ENCODE data around the gene CSTPP1.
"Not testable (repeated sequence)": the region's sequence is repeated elsewhere in the genome, so short reads cannot be mapped to it uniquely, and the experiment has no call there.

Gene CSTPP1

GRCh38 chr11:46991391-46991790 lies 54.8 kb downstream of the CSTPP1 start:
- Histone ChIP-seq H3K4me3 (ENCODE audit: insufficient read depth, low read length, poor library complexity, severe bottlenecking) (no peak overlapping the region), H3K9ac (ENCODE audit: low read length) (no peak overlapping the region), H4K20me1 (ENCODE audit: low read depth, low read length) (no peaks in the 10 kb centered on the region), H3K79me2 (ENCODE audit: insufficient read depth, low read length) (no peaks in the 10 kb centered on the region), H3K4me2 (ENCODE audit: low read depth, low read length, poor library complexity, severe bottlenecking) (no peak overlapping the region), H3F3A (ENCODE audit: insufficient read depth) (no peaks in the 10 kb centered on the region), H3K9me3 (ENCODE audit: insufficient read depth, low read length) (no peaks in the 10 kb centered on the region), H3K9me2 (replicated peaks; ENCODE audit: insufficient read depth, low read length) (no peaks in the 10 kb centered on the region), H3K36me3 (ENCODE audit: low read length) (no peaks in the 10 kb centered on the region), H3K27ac (ENCODE audit: low read depth, low read length) (no peak overlapping the region), H2AFZ (ENCODE audit: low read depth, low read length, severe bottlenecking) (no peak overlapping the region), H3K27me3 (ENCODE audit: low read length) (no peaks in the 10 kb centered on the region)
- TF ChIP-seq EZH2phosphoT487 (conservative IDR thresholded peaks at IDR 0.05; ENCODE audit: low read length) (no peak), CTCF (IDR thresholded peaks at IDR 0.05; ENCODE audit: insufficient read depth, low read length, poor library complexity, severe bottlenecking) (no peak)

GRCh38 chr11:46992386-46992785 lies 55.8 kb downstream of the CSTPP1 start:
- H3K9me3 ChIP-seq (ENCODE audit: insufficient read depth, low read length); H3K4me3 ChIP-seq (ENCODE audit: insufficient read depth, low read length, poor library complexity, severe bottlenecking); H3F3A ChIP-seq (ENCODE audit: insufficient read depth); H3K9ac ChIP-seq (ENCODE audit: low read length); H4K20me1 ChIP-seq (ENCODE audit: low read depth, low read length); H3K27me3 ChIP-seq (ENCODE audit: low read length); H3K36me3 ChIP-seq (ENCODE audit: low read length); H2AFZ ChIP-seq (ENCODE audit: low read depth, low read length, severe bottlenecking); H3K79me2 ChIP-seq (ENCODE audit: insufficient read depth, low read length); H3K9me2 ChIP-seq (replicated peaks; ENCODE audit: insufficient read depth, low read length); H3K4me2 ChIP-seq (ENCODE audit: low read depth, low read length, poor library complexity, severe bottlenecking); H3K27ac ChIP-seq (ENCODE audit: low read depth, low read length): not testable (repeated sequence)

- H3K9ac ChIP-seq (ENCODE audit: low read length); H3K9me2 ChIP-seq (replicated peaks; ENCODE audit: insufficient read depth, low read length); H2AFZ ChIP-seq (ENCODE audit: low read depth, low read length, severe bottlenecking); H3K9me3 ChIP-seq (ENCODE audit: insufficient read depth, low read length); H3K79me2 ChIP-seq (ENCODE audit: insufficient read depth, low read length); H3K27ac ChIP-seq (ENCODE audit: low read depth, low read length); H3K36me3 ChIP-seq (ENCODE audit: low read length); H3K4me3 ChIP-seq (ENCODE audit: insufficient read depth, low read length, poor library complexity, severe bottlenecking); H3K4me2 ChIP-seq (ENCODE audit: low read depth, low read length, poor library complexity, severe bottlenecking); H4K20me1 ChIP-seq (ENCODE audit: low read depth, low read length); H3F3A ChIP-seq (ENCODE audit: insufficient read depth); H3K27me3 ChIP-seq (ENCODE audit: low read length): not testable (repeated sequence)
Observed at GRCh38 chr11:46997796-46998195, 61.2 kb downstream of the CSTPP1 start.

- Histone ChIP-seq H3K9me2 (replicated peaks; ENCODE audit: insufficient read depth, low read length) (no peaks in the 10 kb centered on the region), H3K79me2 (ENCODE audit: insufficient read depth, low read length) (no peaks in the 10 kb centered on the region), H3K27ac (ENCODE audit: low read depth, low read length) (no peak overlapping the region), H4K20me1 (ENCODE audit: low read depth, low read length) (no peaks in the 10 kb centered on the region), H2AFZ (ENCODE audit: low read depth, low read length, severe bottlenecking) (no peak overlapping the region), H3K9ac (ENCODE audit: low read length) (no peak overlapping the region), H3K9me3 (ENCODE audit: insufficient read depth, low read length) (no peaks in the 10 kb centered on the region), H3K27me3 (ENCODE audit: low read length) (no peaks in the 10 kb centered on the region), H3K36me3 (ENCODE audit: low read length) (no peaks in the 10 kb centered on the region), H3K4me3 (ENCODE audit: insufficient read depth, low read length, poor library complexity, severe bottlenecking) (no peak overlapping the region), H3K4me2 (ENCODE audit: low read depth, low read length, poor library complexity, severe bottlenecking) (no peak overlapping the region), H3F3A (ENCODE audit: insufficient read depth) (no peaks in the 10 kb centered on the region)
- TF ChIP-seq EZH2phosphoT487 (conservative IDR thresholded peaks at IDR 0.05; ENCODE audit: low read length) (no peak), CTCF (IDR thresholded peaks at IDR 0.05; ENCODE audit: insufficient read depth, low read length, poor library complexity, severe bottlenecking) (no peak)
Observed at GRCh38 chr11:46999217-46999616, 62.7 kb downstream of the CSTPP1 start.
